HG03139 (cell line): ENCODE measurements around the gene MCU.
"Not testable (repeated sequence)": the region's sequence is repeated elsewhere in the genome, so short reads cannot be mapped to it uniquely, and the experiment has no call there.

Source experiments
- ATAC-seq: cut with Tn5 transposase; IDR thresholded peaks from one replicate; pipeline ENCODE4 v1.9.1; 2021; ENCODE audit not compliant: unreplicated experiment

Gene MCU

GRCh38 chr10:72758930-72759329 lies 67.0 kb downstream of the MCU start:
- ATAC-seq, result not testable (repeated sequence)

DNA sequence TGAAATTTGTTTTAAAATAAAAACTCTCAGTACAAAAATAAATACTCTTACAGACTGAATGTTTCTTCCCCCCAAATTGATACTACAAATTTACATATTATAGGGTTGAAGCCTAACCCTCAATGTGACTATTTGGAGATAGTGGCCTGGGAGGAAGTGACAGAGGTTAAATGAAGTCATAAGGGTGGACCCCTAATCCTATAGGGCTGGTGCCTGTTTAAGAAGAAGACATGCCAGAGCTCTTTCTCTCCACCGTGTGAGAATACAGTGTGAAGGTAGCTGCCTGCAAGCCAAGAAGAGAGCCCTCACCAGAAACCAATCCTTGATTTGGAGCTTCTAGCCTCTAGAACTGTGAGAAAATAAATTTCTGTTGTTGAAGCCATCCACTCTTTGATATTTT lies 67.6 kb downstream of the MCU start:
- ATAC-seq, result no peak

DNA sequence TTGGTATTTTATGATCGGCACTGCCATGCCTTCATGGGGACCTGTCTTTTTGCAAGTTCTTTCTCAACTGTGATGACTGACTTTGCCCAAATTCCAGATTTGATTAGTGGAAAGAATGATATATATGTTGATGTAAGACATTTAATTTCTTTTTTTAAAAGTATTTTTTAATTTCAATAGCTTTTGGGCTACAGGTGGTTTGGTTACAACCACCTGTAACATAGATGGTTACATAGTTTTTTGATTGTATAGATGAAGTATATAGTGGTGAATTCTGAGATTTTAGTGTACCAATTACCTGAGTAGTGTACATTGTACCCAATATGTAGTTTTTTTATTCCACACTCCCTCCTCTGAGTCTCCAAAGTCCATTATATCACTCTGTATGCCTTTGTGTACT lies 69.6 kb downstream of the MCU start:
- ATAC-seq, result no peak

- no peak for ATAC-seq
These were observed 70.1 kb downstream of the MCU start for GRCh38 chr10:72762042-72762441.

GRCh38 chr10:72763201-72763600 lies 71.3 kb downstream of the MCU start:
- no peak for ATAC-seq

DNA sequence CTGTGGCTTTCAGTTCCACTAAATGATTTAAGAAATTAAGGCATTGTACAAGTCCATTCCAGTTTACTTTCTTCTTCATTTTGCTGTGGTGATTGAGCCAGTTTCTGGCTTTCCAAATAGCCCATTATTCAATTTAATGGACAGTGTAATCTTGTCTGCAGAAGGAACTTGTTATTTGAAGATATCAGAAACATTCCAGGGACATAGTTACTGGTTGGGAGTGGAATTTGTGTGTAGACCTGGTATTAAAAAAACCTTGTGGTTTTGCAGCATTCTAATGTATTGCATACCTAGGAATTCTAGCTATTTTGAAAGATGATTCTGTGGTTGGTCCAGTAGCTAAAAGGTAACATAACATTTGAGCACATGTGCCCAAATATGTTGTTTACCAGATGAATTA lies 72.2 kb downstream of the MCU start:
- no peak for ATAC-seq

DNA sequence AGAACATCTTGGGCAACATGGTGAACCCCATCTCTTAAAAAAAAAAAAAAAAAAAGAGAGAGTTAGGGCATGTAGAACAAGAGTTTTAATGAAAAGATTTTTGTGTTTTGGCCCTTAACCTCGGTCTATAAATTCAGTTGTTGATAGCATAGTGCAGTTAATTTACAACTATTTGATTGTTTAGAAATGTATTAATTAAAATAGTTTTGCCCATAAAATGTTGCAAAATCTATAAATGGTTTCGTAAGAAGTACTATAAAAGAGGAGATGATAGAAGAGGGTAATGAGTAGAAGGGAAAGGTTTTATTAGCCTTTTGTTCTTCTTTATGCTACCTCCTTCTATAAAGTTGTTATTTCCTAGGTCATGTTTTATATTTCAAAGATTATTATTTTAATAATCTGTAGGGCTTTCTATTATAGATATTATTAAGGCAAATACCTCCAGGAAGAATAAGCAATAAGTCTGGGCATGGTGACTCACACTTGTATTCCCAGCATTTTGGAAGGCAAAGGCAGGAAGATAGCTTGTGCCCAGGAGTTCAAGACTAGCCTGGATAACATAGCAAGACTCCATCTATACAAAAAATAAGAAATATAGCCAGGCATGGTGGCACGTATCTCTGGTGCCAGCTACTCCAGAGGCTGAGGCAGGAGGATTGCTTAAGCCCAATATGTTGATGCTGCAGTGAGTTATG lies 73.3 kb downstream of the MCU start:
- ATAC-seq, result no peak

GRCh38 chr10:72771195-72771594 lies 79.3 kb downstream of the MCU start:
- not testable (repeated sequence) for ATAC-seq

- no peak for ATAC-seq
These were observed 80.1 kb downstream of the MCU start for GRCh38 chr10:72772031-72772430.

- no peak for ATAC-seq
These were observed 87.9 kb downstream of the MCU start for GRCh38 chr10:72779874-72780273.

GRCh38 chr10:72782649-72783330 lies 90.8 kb downstream of the MCU start:
- no peak for ATAC-seq

DNA sequence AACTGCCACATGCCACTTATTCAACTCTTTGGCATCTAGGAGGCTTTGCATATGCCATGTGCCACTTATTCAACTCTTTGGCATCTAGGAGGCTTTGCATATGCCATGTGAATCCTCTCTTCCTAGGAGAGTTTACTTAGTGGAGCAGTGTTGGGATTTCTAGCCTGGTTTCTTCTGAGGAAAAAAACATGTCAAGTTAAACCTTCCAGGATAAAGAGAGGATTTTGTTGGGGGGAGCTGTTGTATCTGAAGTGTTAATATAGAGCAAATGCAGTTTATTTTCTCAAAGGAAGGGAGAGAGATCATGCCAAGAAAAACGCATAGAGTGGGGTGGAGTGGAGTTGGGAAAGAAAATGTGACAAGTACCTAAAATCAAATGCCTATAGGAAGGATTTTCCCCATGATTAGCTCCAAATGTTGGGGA lies 91.5 kb downstream of the MCU start:
- no peak for ATAC-seq

- no peak for ATAC-seq
These were observed 92.8 kb downstream of the MCU start for GRCh38 chr10:72784551-72785351.

DNA sequence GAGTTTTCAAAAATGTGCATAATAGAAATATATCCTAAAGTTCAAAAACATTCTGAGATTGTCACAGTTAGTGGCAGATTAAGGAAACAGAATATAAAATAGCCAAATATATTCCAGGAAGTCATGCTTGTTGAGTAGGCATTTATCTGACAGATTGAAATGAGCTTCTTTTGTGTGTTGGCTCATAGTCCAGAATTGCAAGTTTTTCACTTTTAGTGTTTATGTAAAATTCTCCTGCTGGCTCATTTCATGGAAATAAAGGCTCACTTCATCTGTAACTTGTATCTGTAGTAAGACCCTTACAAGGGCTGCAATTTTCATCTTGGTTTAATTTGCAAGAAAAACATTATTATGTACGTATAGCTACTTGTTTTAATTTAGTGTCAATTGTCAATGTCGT lies 93.5 kb downstream of the MCU start:
- ATAC-seq, result no peak

DNA sequence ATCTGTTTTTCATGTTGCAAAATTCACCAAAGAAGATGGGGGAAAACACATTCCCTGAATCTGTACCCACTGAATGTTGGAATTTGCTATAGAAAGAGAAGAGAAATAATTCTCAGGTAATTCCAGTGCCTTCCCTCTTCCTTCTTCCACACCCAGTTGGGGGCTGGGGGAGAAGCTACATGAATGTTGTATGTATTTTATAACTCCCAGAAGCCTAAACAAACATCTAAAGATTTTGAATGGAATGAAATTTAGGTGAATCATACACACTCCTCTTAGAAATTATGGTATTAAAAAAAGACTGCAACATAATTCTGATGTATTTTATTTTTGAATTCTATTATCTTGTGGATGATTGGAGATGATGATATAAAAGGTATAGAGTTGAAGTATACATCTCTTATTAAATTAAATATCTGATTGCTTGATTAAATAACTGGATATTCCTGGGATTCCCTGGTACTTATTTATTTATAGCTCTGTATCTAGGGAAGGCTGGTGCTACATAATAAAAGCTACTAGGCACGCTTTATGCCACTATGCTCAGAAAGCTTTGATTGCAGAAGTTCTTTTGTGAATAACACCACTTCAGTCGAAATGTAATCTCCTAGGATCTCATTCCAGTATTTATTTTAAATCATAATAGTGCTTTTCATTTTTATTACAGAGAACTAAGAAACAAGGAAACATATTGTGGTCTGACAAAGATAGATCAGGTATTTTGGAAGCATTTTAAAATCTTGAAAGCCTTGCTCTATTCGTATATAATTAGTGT lies 98.5 kb downstream of the MCU start:
- ATAC-seq, result no peak

- no peak for ATAC-seq
These were observed 100.3 kb downstream of the MCU start for GRCh38 chr10:72792288-72792687.

- no peak for ATAC-seq
These were observed 101.8 kb downstream of the MCU start for GRCh38 chr10:72793752-72794151.

DNA sequence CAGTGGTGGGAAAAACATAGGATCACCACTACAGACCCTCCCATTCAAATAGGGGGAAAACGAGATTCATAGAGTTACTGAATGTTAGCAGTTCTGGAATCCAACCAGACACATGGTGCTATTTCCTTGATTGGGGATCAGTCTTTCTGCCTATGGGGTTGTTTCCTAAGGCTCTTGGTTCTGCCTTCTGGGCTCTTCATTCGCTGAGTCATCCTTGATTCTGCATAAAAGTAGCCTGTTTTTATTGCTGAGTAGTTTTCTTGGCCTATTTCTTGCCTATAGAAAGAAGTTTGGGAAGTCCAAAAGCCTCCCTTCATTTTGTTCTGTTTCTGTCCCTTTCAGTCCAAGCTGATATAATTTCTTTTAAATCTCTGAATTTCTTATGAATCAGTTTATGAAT lies 102.3 kb downstream of the MCU start:
- ATAC-seq, result no peak

GRCh38 chr10:72796042-72796441 lies 104.1 kb downstream of the MCU start:
- no peak for ATAC-seq

GRCh38 chr10:72796538-72796937 lies 104.6 kb downstream of the MCU start:
- no peak for ATAC-seq
